Pancreas (tissue), 10 donors: ENCODE results near the gene HADHB. TPM values are rescaled to one million over a fixed set of nuclear protein-coding genes. Genes with fewer than 3 reads are reported as not detected.
A peak's percentile ranks its signal among the peaks of the same experiment; 100 is the strongest.
"Not testable (repeated sequence)": the region's sequence is repeated elsewhere in the genome, so short reads cannot be mapped to it uniquely, and the experiment has no call there.

Experiments used
- ATAC-seq, 4 donors: fragments of 200-7000 bp; cut with Tn5 transposase; one replicate each; pipeline versions ENCODE4 v1.8.0 to v1.9.1; 2020; ENCODE audit warnings: mild to moderate bottlenecking in 4 of 4, moderate library complexity in 4 of 4
- DNase-seq, 6 donors: peaks; one replicate each; pipeline ENCODE4 v3.0.0-alpha.2; 2020
- FAIRE-seq: peaks from 2 replicates; lab custom pipeline; 2012; peaks lifted over from hg19 to GRCh38; lab: Jason Lieb, UNC
- H3K27ac ChIP-seq, 4 donors: fragments of 200-600 bp; sonication (generic); 1 replicate in 3 of 4; 2 replicates in 1 of 4; pipeline versions ENCODE4 v1.5.0 to v1.8.0; 2020
- H3K27me3 ChIP-seq, 4 donors: fragments of 200-600 bp; one replicate each; pipeline ENCODE4 v1.8.0; 2021
- H3K36me3 ChIP-seq, 3 donors: fragments of 200-600 bp; sonication (generic) in 1 of 3; one replicate each; pipeline versions ENCODE4 v1.5.0 to v1.8.0; 2020 to 2021
- H3K4me1 ChIP-seq, 3 donors: fragments of 200-600 bp; one replicate each; pipeline ENCODE4 v1.8.0; 2021
- H3K4me3 ChIP-seq, 4 donors: fragments of 200-600 bp; sonication (generic) in 2 of 4; one replicate each; pipeline versions ENCODE4 v1.5.0 to v1.8.0; 2020 to 2021
- H3K9me3 ChIP-seq, 4 donors: fragments of 200-600 bp; one replicate each; pipeline ENCODE4 v1.8.0; 2021
- WGBS, 2 donors: extraction: QIAGEN DNeasy Blood & Tissue Kit; methylation state at CpG; one replicate each; pipeline ENCODE4 v1.1.7; 2013; 5-methylcytosine and 5-hydroxymethylcytosine counted together
- intact Hi-C, 3 donors: fragments of 100-400 bp; cut with DNase I; formaldehyde crosslinking; loops; one replicate each; pipeline versions ENCODE4 v1.11.1 to v1.14.2; 2022
- polyA plus RNA-seq, 2 donors: library from polyadenylated mRNA; stranded (reverse); fragments of 200-250 nt; gene quantifications; one replicate each; pipeline ENCODE4 v1.2.3, GENCODE V29; 2013
- total RNA-seq, 6 donors: library from RNA; stranded (reverse); fragmentation: NEBNext Ultra II Directional in 4 of 6; extraction: Animal tissue kit (Norgen Biotek cat#: 25700) in 4 of 6; gene quantifications; one replicate each; pipeline versions ENCODE4 v1.2.1 to v1.2.4, GENCODE V29; 2021 to 2023
- TF ChIP-seq, protein P1 (sequence below), 4 donors: fragments of 200-600 bp; sonication (generic) in 3 of 4; IDR thresholded peaks; one replicate each; pipeline versions ENCODE4 v1.5.0 to v1.8.0; 2021; ENCODE audit warnings: antibody characterized with exemption in 4 of 4
- donor health status: healthy with polysubstance abuse.
- donor health status: DM: no; HTN: no; CAD: no; lungs with moderate emphysema.
- donor health status: DM: no; HTN: no; CAD: no.
- donor health status: control.
- donor health status: control.
- donor health status: Bipolar disorder and iron deficiency.
- donor health status: DM: yes; HTN: yes; CAD: no.
- donor health status: DM: no; HTN: no; CAD: no.
- donor health status: DM: no; HTN: no; CAD: no.
- donor health status: DM: yes; HTN: yes; CAD: no.

The HADHB gene
- total and polyA plus RNA-seq, 8 donors = 36.3 to 76.8 (median 60.2) TPM

DNA sequence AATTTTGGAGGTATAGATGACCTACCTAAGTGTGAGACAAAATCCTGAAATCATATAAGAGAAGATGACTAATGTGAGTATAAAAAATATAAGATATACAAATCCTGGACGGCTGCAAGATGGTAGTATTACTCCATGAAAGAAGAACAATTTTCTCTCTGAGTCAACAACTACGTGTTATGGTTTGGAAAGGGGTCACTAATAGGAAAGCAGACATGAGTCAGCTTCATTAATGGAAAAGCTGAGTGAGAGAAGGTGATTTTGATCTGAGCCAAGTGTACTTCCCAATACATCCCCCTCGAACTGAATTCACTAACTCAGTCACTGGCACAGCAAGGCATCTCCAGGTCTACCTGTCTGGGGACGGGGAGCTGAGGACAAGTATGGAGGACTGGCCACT is 81.1 kb downstream of the HADHB start:
- no peak overlapping the region for H3K4me3 ChIP-seq
- WGBS, 2 donors = 58 to 65% methylated on average over 4 of the region's 4 CpGs
- TF ChIP-seq, protein P1, sequence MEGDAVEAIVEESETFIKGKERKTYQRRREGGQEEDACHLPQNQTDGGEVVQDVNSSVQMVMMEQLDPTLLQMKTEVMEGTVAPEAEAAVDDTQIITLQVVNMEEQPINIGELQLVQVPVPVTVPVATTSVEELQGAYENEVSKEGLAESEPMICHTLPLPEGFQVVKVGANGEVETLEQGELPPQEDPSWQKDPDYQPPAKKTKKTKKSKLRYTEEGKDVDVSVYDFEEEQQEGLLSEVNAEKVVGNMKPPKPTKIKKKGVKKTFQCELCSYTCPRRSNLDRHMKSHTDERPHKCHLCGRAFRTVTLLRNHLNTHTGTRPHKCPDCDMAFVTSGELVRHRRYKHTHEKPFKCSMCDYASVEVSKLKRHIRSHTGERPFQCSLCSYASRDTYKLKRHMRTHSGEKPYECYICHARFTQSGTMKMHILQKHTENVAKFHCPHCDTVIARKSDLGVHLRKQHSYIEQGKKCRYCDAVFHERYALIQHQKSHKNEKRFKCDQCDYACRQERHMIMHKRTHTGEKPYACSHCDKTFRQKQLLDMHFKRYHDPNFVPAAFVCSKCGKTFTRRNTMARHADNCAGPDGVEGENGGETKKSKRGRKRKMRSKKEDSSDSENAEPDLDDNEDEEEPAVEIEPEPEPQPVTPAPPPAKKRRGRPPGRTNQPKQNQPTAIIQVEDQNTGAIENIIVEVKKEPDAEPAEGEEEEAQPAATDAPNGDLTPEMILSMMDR (IDR thresholded peaks at IDR 0.05) = no peak
- no peaks in the 10 kb centered on the region for H3K36me3 ChIP-seq
- no peaks in the 10 kb centered on the region for H3K27me3 ChIP-seq
- no peaks in the 10 kb centered on the region for H3K4me1 ChIP-seq
- DNase-seq (no peak), FAIRE-seq (no peak), ATAC-seq (no peak)
- H3K9me3 ChIP-seq = no peaks in the 10 kb centered on the region
- no peak overlapping the region for H3K27ac ChIP-seq
- intact Hi-C loops = loop anchor here in 2 of 3 donors (10.0 kb wide), 1 partner anchor 91 kb away; no protein-coding TSS in a partner anchor

DNA sequence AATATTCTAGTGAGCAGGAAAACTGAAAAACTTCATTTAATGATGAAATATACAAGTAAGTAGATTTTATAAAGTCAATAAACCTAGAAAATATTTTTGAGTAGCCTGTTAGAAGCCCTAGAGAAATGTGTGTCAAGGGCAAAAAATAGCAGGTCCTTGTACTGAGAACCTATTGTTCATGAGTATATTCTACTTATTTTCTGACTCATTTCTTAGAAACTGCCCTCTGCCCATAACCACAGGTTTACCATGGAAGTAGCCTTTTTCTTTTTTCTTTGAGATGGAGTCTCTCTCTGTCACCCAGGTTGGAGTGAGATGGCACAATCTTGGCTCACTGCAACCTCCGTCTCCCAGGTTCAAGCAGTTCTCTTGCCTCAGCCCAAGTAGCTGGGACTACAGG is 81.8 kb downstream of the HADHB start:
- Histone ChIP-seq H3K27me3 (no peaks in the 10 kb centered on the region), H3K27ac (no peak overlapping the region), H3K4me1 (no peaks in the 10 kb centered on the region), H3K9me3 (no peaks in the 10 kb centered on the region), H3K36me3 (no peaks in the 10 kb centered on the region), H3K4me3 (no peak overlapping the region)
- TF ChIP-seq, protein P1 (IDR thresholded peaks at IDR 0.05) = no peak
- intact Hi-C loops = loop anchor here in 2 of 3 donors (10.0 kb wide), 1 partner anchor 92 kb away; no protein-coding TSS in a partner anchor
- ATAC-seq (no peak), DNase-seq (no peak), FAIRE-seq (no peak)
- WGBS, 2 donors = 88 to 94% methylated on average over 1 of the region's 1 CpG

DNA sequence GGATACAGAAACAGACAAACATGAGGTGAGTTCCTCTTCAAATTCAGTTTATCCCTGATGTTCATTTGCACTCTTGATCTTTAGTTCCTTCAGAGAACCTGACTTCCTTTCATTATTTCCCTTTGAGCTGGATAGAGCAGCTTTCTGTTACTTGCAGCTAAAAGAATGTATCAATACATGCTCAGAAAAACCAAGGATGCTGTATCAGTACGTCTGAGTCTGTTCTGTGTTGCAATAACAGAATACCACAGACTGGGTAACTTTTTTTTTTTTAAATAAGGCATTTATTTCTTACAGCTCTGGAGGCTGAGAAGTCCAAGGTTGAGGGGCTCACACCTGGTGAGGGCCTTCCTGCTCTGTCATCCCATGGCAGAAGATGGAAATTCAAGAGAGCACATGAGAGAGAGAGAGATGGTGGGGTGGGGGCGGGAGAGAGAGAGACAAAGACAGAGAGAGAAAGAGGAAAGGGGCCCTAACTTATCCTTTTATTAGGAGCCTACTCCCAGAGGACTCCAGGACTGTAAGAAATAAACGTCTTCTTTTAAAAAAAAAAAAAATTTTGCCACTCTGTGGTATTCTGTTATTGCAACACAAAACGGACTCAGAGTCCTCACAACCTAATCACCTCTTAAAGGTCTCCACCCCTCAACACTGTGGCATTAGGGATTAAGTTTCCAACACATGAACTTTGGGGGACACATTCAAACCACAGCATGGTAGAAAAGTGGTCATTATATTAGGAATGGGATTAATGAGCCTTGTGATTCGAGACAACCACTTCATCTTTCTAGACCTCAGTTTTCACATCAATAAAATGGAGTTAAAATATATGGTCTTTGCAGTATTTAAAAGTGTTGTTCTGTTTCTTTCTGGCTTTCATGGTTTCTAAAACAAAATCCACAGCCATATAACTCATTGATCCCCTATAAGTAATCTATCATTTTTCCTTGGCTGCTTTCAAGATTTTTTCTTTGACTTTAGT is 82.8 kb downstream of the HADHB start:
- intact Hi-C loops = loop anchor here in 2 of 3 donors (10.0 kb wide), 1 partner anchor 93 kb away; no protein-coding TSS in a partner anchor

DNA sequence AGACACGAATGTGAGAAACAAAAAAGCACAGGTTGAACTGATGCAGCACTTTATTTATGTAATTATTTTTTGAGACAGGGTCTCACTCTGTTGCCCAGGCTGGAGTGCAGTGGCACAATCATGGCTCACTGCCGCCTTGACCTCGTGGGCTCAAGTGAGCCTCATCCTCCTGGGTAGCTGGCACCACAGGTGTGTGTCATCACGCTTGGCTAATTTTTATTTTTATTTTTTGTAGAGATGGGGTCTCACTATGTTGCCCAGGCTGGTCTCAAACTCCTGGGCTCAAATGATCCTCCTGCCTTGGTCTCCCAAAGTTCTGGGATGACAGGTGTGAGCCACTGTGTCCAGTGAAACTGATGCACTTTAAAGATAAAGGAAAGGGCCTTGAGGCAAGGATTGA is 84.3 kb downstream of the HADHB start:
- FAIRE-seq = not testable (repeated sequence)
- WGBS, 2 donors = 85 to 94% methylated on average over 4 of the region's 4 CpGs

More for the DNA sequence above, 82.8 kb downstream of the HADHB start:
- no peaks in the 10 kb centered on the region for H3K9me3 ChIP-seq
- FAIRE-seq (no peak), ATAC-seq (no peak), DNase-seq (no peak)
- no peak overlapping the region for H3K4me3 ChIP-seq
- H3K36me3 ChIP-seq = no peaks in the 10 kb centered on the region
- H3K4me1 ChIP-seq = no peaks in the 10 kb centered on the region
- TF ChIP-seq, protein P1 (IDR thresholded peaks at IDR 0.05) = no peak
- 59 to 61% methylated on average over 5 of the region's 5 CpGs for WGBS, 2 donors
- no peaks in the 10 kb centered on the region for H3K27me3 ChIP-seq
- H3K27ac ChIP-seq = no peak overlapping the region

DNA sequence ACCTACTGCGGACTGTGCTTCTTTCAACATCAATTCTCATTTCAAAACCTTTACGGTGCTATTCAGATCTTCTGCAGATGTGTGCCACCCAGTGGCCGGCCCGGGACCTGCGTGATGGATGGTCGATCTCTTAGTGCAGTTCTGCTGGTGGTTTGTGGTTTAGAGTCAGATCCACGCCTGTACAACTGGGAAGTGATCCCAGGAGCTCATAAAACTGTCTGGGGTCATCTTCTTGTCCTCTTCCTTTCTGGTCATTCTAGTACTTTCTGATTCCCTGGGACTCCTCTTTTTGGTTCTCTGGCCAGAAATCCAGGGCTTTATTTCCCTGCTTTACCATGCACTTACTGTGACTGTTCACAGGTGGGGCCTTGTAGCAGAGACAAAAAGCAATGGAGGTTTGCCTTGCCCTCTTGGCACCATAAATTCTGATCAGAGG is 85.4 kb downstream of the HADHB start:
- Histone ChIP-seq H3K27ac (no peak overlapping the region), H3K36me3 (no peaks in the 10 kb centered on the region), H3K9me3 (no peaks in the 10 kb centered on the region), H3K4me3 (no peak overlapping the region), H3K4me1 (no peaks in the 10 kb centered on the region), H3K27me3 (no peaks in the 10 kb centered on the region)
- intact Hi-C loops = no loop called here
- TF ChIP-seq, protein P1 (IDR thresholded peaks at IDR 0.05) = peak; percentile 71 to 85 (median 75)
- peak; percentile 68 to 93 (median 84) for DNase-seq
- FAIRE-seq = peak; percentile 78
- WGBS, 2 donors = 2 to 4% methylated on average over 7 of the region's 7 CpGs
- peak; percentile 91 to 100 (median 98) for ATAC-seq

More for the DNA sequence above, 84.3 kb downstream of the HADHB start:
- intact Hi-C loops = loop anchor here in 2 of 3 donors (10.0 kb wide), 1 partner anchor 94 kb away; no protein-coding TSS in a partner anchor
- not testable (repeated sequence) for H3K27ac ChIP-seq, ATAC-seq, H3K9me3 ChIP-seq, H3K4me1 ChIP-seq, H3K4me3 ChIP-seq, H3K36me3 ChIP-seq, DNase-seq, H3K27me3 ChIP-seq
